ENCODE measurements around the gene SLC9C2.
"Not testable (repeated sequence)": the region's sequence is repeated elsewhere in the genome, so short reads cannot be mapped to it uniquely, and the experiment has no call there.

Gene SLC9C2

DNA sequence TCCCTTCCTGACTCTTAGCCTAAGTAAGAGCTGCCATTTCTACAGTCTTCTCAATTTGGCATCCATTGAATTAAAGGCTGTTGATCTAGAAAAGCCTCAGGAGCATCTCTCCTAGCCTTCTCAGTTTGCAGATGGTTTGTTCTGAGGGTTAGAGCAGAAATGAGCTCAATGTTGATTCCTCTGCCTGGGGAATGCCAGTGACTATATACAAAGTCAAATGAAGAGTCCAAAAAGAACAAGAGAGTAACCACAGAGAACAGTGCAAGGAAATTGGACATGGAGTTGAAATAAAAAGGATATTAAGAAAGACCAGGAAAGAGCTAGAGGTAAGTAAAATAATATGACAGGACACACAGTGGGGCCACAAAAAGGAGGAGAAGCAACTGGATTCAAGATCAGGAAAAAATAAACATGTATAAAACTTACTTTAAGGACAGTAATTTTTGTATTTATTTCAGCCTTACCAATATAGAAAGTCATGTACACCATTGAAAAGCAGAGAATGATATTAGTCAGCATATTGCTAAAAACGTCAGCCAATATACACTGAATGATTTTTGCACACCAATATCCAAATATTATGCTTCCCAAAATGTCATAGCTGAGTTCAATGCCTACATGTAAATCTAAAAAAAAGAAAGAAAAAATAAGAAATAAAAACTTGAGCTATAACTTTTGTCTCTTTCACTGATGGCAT lies 21.3 kb downstream of the SLC9C2 start:
- FAIRE-seq, result no peak

DNA sequence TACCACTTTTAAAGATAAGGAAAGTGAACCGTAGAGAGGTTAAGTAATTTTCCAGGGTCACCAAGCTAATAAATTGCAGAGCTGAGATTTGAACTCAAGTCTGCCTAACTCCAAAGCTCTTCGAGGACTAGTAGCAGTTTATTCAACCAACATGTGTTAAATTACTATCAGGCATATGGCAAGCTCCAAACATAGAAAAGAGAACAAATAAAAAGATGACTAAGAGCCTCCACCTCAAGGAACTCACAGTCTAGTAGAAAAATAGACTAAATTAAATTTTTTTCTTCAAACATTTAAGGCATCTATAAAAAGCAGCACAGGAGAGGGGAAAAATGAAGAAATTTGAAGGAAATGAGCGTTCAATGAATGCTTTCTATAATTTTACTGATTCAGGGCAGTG lies 22.2 kb downstream of the SLC9C2 start:
- FAIRE-seq, result no peak

DNA sequence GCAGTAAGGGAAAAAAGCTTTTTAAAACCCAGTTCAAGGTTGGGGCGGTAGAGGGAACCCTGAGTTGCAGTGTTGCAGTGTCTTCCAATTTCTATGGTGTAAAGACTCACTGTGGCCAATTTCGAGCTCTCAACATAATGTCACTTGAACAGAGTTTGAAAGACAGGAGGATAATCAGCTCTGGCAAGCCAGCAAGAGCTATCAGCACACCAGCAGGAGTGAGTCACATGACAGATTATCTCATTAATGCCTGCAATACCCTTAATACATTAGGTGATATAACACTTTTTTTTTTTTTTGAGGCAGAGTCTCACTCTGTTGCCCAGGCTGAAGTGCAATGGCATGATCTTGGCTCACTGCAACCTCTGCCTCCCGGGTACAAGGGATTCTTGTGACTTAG lies 22.8 kb downstream of the SLC9C2 start:
- no peak for FAIRE-seq

DNA sequence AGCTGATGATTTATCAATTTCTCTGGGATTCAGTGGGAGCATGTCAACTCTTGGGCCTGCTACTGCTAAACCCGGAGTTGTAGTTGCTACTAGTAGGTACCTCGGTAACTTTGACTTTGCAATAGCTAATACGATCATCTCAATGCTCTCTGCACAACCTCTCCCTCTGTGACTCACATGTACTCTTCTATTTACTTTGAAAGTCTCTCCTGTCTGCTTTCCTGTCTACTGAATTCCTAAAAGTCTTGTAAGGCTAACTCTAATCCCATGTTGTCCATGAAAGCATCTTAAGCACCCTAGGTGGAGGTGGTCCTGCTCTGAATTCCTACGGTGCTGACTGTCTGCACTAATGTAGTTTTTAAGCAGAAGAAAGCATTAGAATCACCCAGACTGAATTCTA lies 29.3 kb downstream of the SLC9C2 start:
- no peak for FAIRE-seq

DNA sequence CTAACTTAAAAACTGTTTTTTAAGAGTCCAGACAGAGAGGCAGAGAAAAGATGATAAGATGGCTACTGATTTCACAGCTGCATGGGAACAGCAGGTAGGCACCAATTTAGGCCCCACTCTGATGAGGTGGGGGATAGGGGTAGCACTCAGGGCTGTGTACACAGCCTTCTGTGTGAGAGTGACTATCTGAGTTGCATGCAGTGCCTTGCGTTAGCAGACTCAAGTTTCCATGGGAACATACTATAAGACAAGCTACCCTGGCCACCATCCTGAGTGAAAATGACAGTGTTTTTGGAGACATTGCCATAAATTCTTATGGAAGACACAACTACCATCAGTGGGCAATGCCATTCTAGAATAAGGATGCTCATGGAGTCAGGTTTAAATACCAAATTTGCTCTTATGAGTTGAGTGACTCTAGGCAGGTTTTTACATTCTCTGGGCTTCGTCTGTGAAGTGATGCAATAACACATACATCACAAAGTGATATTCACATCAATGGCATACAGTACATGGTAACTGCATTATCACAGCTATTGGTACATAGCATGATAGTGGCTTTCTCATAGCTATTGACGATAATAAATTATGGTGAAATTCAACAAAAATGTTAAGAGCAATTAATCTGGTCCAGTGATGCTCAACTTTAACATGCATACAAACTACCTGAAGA lies 30.5 kb downstream of the SLC9C2 start:
- FAIRE-seq, result no peak

DNA sequence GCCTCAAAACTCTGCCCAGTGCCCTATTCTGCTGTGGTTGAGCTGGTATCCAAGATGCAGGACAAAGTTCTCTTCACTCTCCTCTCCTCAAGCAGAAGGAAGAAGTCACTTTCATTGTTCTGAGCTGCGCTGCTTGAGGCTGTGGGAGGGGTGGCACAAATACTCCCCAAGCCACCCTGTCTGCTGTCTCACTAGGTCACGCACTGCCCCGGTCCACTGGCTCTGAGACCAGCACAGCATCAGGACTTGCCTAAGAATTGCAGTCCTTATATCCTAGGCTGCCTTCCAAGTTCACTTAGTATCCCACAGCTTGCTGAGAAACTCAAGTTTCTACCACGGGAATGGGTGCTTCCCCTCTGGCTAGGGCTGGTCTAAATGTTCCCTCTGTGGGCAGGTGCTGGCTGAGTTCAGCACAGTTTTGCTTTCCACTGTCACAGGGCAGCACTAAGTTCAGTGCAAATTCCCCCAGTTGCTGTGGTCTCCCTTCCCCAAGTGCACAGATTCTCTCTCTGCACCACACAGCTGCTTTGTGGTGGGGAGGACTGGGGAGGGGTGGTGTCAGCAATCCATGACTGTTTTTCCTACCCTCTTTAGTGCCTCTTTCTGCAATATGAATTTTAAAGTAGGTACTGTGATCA lies 32.4 kb downstream of the SLC9C2 start:
- no peak for FAIRE-seq

DNA sequence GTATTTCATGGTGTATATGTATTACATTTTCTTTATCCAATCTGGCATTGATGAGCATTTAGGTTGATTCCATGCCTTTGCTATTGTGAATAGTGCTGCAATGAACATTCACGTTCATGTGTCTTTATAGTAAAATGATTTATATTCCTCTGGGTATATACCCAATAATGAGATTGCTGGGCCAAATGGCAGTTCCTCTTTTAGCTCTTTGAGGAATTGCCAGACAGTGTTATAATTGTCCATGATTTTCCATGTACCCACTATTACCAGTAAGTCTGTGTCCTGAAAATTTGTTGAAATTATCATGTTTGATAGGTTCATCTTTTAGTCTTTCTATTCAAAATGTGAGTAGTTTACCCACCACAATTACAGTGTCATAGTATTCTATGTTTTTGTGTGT lies 34.4 kb downstream of the SLC9C2 start:
- FAIRE-seq, result no peak

DNA sequence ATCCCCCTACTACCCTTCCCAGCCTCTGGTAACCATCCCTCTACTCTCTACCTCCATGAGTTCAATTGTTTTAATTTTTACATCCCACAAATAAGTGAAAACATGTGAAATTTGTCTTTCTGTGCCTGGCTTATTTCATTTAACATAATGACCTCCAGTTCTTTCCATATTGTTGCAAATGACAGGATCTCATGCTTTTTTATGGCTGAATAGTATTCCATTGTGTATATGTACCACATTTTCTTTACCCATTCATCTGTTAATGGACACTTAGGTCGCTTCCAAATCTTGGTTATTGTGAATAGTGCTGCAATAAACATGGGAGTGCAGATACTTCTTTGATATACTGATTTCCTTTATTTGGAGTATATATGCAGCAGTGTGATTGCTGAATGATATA lies 39.0 kb downstream of the SLC9C2 start:
- not testable (repeated sequence) for FAIRE-seq

DNA sequence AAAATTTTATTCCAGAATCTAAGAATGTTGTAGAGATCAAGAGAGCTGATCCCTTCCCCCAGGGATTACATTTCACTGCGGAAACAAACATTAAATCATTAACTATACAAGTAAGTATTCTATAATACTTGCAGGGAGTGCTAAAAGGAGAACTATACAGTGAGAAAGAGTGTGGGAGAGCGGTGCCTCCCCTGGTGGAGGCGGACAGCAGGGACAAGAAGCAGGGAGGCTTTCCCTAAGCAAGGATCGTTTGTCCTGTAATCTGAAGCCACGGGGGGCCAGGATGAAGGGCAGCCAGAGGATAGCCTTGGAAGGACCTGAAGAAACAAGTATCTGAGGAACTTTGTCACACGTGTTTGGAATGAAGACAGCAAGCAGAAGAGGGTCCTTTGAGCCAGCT lies 40.1 kb downstream of the SLC9C2 start:
- FAIRE-seq, result no peak

DNA sequence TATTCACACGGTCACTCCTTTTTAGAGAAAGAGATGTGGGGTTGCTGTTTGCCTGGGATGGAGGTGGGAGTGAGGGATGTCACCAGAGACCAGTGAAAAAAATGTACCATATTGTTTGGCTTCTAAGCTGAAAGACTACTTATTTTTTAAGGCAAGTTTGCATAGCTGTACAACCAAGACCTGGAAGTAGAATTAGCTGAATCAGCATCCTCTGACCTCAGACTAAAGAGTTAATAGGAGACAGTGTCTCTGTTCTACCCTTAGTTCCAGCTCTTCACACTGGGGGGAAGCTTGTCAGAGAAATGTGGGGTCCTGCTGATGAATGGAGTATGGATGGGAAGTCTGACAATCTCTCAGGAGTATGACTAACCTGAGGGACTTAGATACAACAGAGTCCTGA lies 41.6 kb downstream of the SLC9C2 start:
- FAIRE-seq, result no peak

DNA sequence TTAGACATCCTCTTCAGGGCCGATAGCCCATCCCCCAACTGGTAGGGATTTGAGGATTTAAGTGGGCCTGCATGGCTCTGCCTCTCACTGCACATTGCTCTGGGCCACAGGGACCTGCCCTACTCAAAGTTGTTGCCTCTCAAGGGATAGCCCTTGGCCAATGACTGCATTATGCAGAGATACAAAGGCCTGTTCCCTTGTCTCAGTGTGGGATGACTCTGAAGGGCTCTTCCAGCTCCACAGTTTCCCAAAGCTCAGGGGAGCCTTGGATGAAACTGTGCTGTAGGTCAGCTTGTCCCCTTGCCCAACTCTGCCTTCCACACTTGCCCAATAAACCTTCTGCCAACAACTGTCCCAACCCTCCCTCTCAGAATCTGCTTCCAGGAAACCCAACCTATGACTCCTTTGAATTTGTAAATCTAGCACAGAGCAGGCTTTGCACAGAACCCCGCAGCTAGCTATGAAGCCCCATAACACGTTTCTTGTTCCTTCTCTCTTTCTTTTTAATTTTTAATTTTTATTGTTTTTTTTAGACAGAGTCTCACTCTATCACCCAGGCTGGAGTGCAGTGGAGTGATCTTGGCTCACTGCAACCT lies 42.5 kb downstream of the SLC9C2 start:
- no peak for FAIRE-seq

DNA sequence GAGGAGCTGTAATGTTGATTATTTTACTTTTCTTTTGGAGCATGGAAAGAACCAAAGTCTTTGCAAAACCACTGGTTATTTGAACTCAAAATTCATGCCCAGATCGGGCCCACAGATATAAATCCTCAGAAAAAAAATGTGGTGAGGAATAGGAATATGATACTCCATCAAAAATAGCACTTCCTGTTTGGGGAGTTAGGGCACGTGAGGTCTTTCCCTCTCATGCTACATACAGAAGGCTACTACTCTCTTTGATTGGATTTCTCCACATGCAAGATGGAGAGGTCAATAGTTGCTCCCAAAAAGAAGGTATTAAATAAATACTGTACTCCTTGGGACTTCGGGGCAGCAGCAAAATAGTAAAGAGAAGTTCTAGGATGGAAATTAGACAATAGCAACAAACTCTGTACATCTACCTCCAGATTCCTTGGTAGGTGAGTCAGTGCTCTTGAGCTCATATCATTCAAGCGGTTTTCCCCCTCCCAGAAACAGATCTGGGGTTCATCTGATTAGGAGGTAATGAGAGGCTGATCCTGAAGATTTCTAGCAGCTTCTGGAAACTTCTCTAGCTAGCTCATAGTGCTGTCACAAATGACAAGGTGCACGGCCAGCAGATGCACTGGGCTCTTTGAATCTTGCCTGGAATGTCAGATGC lies 47.1 kb downstream of the SLC9C2 start:
- no peak for FAIRE-seq

DNA sequence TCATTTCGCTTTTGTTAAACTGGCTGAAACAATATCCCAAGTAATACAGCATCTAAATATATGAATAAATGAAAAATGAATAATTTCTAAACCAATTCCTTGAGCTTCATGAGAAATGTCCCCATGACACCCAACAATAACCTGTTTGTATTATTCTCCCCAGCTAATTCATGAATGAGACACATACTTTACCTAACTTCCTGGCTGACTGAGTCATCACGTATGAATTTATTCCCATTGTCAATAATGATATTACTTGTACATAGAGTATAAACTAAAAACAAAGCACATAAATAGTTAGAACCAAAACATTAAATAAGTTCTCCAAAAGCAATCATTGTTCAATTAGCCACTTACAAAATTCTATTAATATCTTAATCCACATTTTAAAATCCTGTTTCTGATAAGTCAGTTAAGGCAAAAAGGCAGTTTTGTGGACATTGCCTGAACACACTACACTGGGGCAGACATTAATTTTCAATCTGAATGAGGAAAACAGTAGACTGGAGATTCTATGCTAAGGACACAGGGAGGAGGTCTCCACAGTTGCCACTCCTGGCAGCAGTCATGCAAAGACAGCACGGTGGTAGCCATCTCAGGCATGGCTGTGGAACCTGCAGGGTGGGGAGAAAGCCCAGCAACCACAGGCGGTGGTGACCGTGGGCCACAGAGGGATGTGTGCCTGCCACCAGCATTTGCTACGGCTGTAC lies 48.2 kb downstream of the SLC9C2 start:
- FAIRE-seq, result no peak

DNA sequence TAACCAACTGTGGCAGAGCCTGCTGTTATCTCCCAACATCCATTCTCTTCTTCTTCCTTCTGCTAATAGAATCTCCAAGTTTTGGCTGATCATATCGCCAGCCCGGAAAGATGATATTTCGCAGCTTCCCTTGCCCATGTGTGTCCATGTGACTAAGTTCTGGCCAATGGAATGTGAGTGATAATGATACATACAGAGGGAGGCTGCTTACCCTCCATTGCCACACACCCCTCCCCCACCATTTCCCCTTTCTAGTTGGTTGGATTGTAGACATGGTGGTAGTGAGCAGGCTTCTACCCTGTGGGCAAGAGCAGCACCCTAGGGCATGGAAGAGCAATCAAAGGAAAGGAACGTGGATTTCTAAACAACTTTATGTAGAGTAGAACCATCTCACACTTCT lies 48.8 kb downstream of the SLC9C2 start:
- no peak for FAIRE-seq

DNA sequence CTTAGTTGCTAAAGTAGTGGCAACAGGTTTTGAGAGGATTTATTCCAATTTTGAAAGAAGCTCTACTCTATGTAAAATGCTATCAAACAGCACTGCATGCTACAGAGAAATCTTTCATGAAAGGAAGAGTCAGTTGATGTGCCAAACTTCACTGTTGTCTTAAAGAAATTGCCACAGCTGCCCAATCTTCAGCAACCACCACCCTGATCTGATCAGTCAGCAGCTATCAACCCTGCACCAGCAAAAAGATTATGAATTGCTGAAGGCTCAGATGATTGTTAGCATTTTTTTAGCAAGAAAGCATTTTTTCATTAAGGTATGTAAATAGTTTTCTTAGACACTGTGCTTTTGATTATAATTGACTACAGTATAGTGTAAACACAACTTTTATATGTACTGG lies 49.6 kb downstream of the SLC9C2 start:
- no peak for FAIRE-seq

DNA sequence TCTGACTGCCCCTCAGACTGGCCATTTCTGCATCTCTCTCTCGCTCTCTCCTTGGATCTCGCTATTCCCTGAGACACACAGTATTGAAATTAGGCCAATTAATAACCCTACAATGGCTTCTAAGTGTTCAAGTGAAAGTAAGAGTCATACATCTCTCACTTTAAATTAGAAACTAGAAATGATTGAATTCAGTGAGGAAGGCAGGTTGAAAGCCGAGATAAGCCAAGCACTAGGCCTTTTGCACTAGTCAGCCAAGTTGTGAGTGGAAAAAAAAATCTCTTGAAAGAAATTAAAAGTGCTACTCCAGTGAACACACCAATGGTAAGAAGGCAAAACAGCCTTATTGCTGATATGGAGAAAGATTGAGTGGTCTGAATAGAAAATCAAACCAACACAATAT lies 51.2 kb downstream of the SLC9C2 start:
- FAIRE-seq, result no peak

DNA sequence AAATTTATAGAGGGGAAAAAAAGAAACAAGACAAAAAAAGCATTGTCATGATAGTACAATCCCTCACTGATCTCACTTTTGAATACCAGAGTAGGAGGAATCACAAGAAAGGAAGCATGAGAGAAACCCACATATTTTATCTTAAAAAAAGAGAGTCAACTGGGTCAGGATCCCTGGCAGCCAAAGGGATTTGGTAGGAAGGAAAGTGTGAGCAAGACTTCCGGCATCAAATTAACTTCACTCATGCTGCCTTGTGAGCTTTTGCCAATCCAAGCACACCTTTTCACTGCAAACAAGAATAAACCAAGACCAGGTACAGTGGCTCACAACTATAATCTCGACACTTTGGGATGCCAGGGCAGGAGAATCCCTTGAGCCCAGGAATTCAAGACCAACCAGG lies 53.1 kb downstream of the SLC9C2 start:
- no peak for FAIRE-seq

DNA sequence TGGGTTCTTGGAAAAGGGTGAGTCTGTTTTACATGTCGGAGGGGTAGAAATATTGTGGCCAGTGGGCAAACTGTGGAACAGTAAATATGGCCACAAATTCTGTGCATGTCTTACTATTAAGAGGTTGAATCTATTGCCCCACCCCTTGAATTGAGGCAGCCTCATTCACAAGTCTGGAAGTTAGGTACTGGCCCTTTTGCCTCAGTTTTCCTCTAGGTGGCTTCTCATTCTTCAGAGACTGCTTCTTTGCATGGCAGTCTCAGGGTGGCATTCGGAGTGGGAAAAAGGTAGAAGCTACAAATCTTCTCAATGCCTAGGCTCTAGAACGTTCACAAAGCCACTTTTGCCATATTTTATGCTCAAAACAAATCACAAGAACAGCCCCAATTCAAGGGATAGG lies 57.2 kb downstream of the SLC9C2 start:
- FAIRE-seq, result no peak

DNA sequence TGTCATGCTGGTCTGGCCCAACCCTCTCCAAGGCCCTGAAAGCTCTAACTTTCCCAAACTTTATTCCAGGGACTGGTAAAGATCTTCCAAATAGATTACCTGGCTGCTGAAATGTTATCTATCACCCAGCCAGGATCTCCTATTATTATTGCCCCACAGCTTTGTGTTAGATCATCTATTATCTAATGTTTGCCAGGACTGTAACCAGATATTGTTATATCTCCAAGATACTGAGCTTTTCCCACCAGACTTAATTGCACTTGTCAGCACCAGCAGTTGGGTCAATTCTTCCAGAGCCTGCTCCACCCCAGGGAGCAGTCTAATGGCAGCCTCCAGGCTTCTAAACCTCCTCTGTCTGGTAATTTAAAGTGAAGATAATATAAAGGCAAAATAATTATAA lies 66.6 kb downstream of the SLC9C2 start:
- no peak for FAIRE-seq

DNA sequence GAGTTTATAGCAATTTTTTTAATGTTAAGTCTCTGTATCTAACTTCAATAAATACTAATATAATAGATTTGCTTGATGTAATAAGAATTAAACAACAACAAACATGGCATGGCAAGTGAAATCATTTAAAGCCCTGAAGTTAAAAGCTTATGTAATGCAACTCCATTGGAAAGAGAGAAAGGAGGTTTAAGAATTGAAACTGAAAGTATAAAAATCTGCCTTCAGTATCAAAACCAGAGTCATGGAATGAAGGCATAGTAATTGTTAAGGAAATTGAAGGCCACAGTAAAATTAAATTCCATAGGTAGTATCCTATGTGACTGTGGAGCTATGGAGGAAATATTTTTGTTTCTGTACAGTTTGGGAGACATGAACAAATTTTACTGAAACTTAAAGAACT lies 70.6 kb downstream of the SLC9C2 start:
- FAIRE-seq, result peak; percentile 82

DNA sequence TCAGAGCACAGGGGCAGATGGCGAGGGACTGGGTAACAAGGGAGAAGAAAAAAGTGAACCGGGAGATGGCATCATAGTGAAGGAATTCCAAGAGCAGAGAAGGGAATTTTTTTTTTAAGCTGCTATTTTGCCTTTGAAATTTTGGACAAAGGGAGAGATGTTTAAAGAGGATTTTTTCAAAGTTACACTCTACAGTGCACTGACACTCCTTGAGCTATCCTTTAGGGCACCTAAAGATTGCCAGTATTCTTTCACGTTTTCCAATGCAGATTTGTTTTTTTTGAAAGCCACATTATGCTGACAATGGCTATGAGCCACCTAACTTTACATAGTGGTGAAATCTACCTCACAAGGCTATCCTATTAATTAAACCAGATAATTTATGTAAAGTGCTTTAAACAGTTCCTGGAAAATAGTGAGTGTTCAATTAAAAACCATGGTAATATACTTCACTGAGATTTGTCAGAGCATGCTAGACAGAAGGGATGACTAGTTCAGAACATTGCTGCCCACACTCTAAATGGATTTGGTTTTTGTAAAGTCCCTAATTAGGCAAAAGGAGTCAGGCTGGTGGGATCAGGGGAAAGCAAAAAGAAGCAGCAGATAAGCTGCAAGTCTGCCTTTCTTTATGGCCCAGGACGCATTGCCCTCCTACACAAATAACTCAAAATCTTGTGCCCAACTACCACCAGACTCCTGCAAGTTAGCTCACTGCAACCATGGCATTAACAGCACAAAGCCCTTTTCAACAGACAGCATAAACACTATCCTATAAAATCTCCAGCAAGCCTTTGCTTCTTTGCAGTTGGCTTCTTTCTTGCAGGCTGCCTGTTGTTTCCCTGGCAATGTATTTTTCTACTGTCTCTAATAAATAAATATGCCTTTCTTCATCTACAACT lies 71.8 kb downstream of the SLC9C2 start:
- FAIRE-seq, result no peak

DNA sequence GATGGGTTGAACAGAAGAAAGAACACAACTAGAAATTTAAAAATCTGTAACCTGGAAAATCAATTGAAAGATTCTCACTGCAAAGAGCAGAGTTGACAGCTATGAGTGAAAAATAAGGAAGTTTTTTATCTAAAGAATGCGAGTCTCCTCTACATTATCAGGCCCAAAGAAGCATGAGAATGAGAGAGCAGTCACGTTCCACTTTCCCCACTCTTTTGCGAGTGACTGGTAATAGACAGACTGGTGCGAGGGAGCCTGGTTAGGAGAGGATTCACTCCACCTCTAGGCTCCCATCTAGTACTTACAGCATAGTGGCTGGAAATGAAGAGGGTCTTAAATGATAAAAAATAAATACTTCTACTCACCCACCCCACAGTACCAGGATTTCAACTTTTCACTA lies 73.8 kb downstream of the SLC9C2 start:
- FAIRE-seq, result no peak

Measured in A204.1 (cell line).